H1 (cell line): ENCODE data around the gene CDC73. TPM values are rescaled to one million over a fixed set of nuclear protein-coding genes. Genes with fewer than 3 reads are reported as not detected.

Experiments
- CEBPB ChIP-seq: IDR thresholded peaks from 2 replicates; pipeline ENCODE4 v1.6.1; 2012; ENCODE audit warnings: low read depth, low read length
- CHD7 ChIP-seq: fragments of 300-600 bp; sonication (generic); IDR thresholded peaks from 2 replicates; pipeline ENCODE4 v1.7.1; 2012; ENCODE audit warnings: low read length, moderate library complexity, mild to moderate bottlenecking, inconsistent platforms; ENCODE audit not compliant: insufficient replicate concordance
- CTCF ChIP-seq, 3 experiments: IDR thresholded peaks; 1 replicate in 2 of 3; 2 replicates in 1 of 3; pipeline versions ENCODE4 v1.5.1 to v1.6.1; 2011; ENCODE audit warnings: low read length in 3 of 3, mild to moderate bottlenecking in 3 of 3, inconsistent platforms in 2 of 3, low read depth in 1 of 3, moderate library complexity in 1 of 3; ENCODE audit not compliant: insufficient read depth in 1 of 3; ENCODE audit errors: control extremely low read depth in 1 of 3
- EGR1 ChIP-seq: IDR thresholded peaks from 2 replicates; pipeline ENCODE4 v1.6.1; 2011; ENCODE audit warnings: low read depth, low read length, borderline replicate concordance
- EP300 ChIP-seq, 2 experiments: IDR thresholded peaks; 1 replicate in 1 of 2; 2 replicates in 1 of 2; pipeline ENCODE4 v1.6.1; 2011 to 2012; ENCODE audit warnings: low read depth in 2 of 2, low read length in 2 of 2, mild to moderate bottlenecking in 2 of 2, borderline replicate concordance in 1 of 2, inconsistent platforms in 1 of 2, moderate library complexity in 1 of 2
- POU5F1 ChIP-seq: IDR thresholded peaks from 2 replicates; pipeline ENCODE4 v1.6.1; 2011; ENCODE audit warnings: low read depth, mild to moderate bottlenecking, low read length, moderate library complexity
- YY1 ChIP-seq: IDR thresholded peaks from 2 replicates; pipeline ENCODE4 v1.6.1; 2011; ENCODE audit warnings: low read depth, mild to moderate bottlenecking, low read length
- polyA plus RNA-seq, 7 experiments: library from polyadenylated mRNA; depleted of rRNA in 3 of 7; stranded (reverse) in 5 of 7; unstranded in 2 of 7; fragments of >200 nt in 5 of 7; fragments of 200-250 nt in 2 of 7; gene quantifications; 1 replicate in 5 of 7; 2 replicates in 1 of 7; 4 replicates in 1 of 7; pipeline versions ENCODE4 v1.2.1 to v1.2.3, GENCODE V29; 2011 to 2013; ENCODE audit warnings: missing spikeins in 2 of 7, mixed read lengths in 2 of 7
- total RNA-seq: library from RNA; stranded (reverse); fragmentation: NEBNext Ultra II Directional; extraction: Animal tissue kit (Norgen Biotek cat#: 25700); gene quantifications from 2 replicates; pipeline ENCODE4 v1.2.1, GENCODE V29; 2021

Gene CDC73
- total and polyA plus RNA-seq, 2 of the 8 experiments (the other 6 are each of a cell fraction or from before 2014, with no cell fraction given), result 9.8 to 64.0 TPM

- TF ChIP-seq CHD7, result no peak
- no peak for TF ChIP-seq CTCF (IDR thresholded peaks at IDR 0.05; ENCODE audit: control extremely low read depth in 1 of 3, insufficient read depth in 1 of 3, low read depth in 1 of 3, low read length in 3 of 3)
- peak in 1 of 2 experiments; percentile 35; a peak in 1 of 3 replicates for TF ChIP-seq EP300 (IDR thresholded peaks at IDR 0.05; ENCODE audit: borderline replicate concordance in 1 of 2, low read depth in 2 of 2, low read length in 2 of 2)
- peak; percentile 58; the same call in 1 of the 2 replicates for TF ChIP-seq POU5F1
- TF ChIP-seq YY1, result no peak
- no peak for TF ChIP-seq EGR1
- TF ChIP-seq CEBPB, result no peak
Measured at GRCh38 chr1:193113258-193113991, 8.4 kb upstream of the CDC73 start (continued).
